SHP77 treated with DMSO at 0.1 percent for 48 hours (cell line): Measurements from ENCODE around the gene SEC24A.
"Not testable (repeated sequence)": the region's sequence is repeated elsewhere in the genome, so short reads cannot be mapped to it uniquely, and the experiment has no call there.

Experiments
- DNase-seq: peaks from one replicate; lab custom pipeline; 2025; lab: John Stamatoyannopoulos, UW

SEC24A gene

DNA sequence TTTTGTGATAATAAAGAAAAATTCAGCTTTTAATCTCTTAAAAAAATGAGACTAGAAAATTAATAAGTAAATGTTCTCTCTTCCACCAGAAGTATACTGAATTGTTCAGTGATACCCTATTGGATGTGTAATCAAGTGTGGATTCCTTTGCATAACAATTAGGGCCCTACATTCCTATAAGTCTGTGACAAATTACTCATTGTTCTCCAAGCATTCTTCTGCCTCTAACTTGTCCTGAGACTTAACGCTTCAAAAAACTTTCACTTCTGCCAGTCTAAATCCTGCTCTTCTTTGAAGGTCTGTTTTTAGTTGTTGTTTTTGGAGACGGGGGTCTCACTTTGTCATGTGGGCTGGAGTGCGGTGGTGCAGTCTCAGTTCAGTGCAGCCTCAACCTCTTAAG lies 100.8 kb downstream of the SEC24A start:
- DNase-seq, result no peak

DNA sequence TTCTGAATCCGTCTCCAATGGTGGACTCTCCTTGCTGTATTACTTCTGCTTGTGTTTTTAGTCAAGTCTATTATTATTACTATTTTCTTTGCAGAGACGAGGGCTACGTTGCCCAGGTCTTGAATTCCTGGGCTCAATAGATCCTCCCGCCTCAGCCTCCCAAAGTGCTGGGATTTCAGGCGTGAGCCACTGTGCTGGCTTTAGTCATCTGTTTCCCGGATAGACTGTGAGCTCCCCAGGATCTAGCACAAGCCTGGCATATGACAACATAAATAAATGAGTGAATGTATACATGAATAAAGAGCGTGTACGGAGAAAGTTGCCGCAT lies 109.6 kb downstream of the SEC24A start:
- DNase-seq, result no peak

- DNase-seq, result peak; percentile 74
These were observed 110.1 kb downstream of the SEC24A start, which contains the start of gene DDX46 for GRCh38 chr5:134758504-134759341. TSS of gene DDX46 (plus strand) at chr5:134758779. CDS start at chr5:134758939, 160 bp downstream.

DNA sequence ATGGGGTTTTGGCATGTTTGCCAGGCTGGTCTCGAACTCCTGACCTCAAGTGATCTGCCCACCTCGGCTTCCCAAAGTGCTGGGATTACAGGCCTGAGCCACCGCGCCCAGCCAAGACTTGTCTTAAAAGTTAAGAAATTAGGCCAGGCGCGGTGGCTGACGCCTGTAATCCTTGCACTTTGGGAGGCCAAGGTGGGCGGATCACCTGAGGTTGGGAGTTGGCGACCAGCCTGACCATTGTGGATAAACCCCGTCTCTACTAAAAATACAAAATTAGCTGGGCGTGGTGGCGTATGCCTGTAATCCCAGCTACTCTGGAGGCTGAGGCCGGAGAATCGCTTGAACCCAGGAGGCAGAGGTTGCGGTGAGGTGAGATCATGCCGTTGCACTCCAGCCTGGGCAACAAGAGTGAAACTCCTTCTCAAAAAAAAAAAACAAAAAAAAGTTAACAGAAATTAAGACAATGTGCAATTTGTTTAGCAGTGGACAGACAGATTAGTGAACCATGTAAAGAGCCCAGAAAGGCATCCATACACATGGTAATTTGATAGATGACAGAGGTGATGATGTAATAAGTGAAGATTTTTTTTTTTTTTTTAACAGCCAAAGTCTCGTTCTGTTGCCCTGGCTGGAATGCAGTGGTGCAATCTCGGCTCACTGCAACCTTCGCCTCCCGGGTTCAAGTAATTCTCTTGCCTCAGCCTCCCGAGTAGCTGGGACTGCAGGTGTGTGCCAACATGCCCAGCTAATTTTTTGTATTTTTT lies 119.1 kb downstream of the SEC24A start:
- DNase-seq, result not testable (repeated sequence)

- DNase-seq, result no peak
These were observed 120.6 kb downstream of the SEC24A start for GRCh38 chr5:134769206-134769605.

DNA sequence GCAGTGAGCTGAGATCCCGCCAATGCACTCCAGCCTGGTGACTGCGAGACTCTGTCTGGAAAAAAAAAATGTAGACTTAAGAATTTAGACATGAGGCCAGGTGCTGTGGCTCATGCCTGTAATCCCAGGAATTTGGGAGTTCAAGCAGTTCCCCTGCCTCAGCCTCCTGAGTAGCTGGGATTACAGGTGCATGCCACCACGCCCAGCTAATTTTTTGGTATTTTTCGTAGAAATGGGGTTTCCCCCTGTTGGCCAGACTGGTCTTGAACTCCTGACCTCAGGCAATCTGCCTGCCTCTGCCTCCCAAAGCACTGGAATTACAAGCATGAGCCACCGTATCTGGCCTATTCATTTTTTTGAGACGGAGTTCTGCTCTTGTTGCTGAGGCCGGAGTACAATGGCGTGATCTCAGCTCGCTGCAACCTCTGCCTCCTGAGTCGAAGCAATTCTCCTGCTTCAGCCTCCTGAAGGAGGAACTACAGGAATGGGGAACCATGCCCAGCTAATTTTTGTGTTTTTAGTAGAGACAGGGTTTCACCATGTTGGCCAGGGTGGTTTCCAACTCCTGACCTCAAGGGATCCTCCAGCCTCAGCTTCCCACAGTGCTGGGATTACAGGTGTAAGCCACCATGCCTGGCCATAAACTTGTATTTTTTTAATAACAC lies 124.0 kb downstream of the SEC24A start:
- DNase-seq, result no peak

DNA sequence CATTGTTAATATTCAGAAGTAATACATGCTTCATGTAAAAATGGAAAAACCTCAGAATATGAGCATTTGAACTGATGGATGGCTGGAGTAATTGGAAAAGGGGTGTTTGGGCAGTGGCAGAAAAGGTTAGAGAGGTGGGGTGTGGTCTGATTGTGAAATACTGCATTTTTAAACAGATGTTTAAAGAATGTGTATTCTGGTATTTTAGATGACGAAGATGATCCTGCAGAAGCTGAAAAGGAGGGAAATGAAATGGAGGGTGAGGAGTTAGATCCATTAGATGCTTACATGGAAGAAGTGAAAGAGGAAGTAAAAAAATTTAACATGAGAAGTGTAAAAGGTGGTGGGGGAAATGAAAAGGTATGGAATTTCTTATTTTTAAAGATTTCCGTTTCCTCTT lies 128.8 kb downstream of the SEC24A start:
- no peak for DNase-seq
